22Rv1 (cell line): ENCODE results near the gene FANCB.

Source experiments
- CTCF ChIP-seq: fragments of 450-650 bp; IDR thresholded peaks from 2 replicates; pipeline ENCODE4 v1.5.1; 2017; ENCODE audit warnings: mild to moderate bottlenecking
- ZFX ChIP-seq: fragments of 450-650 bp; IDR thresholded peaks from 2 replicates; pipeline ENCODE4 v1.6.1; 2017; ENCODE audit warnings: antibody characterized with exemption, borderline replicate concordance

GRCh38 chrX:14871767-14872166 lies 1.1 kb downstream of the FANCB start:
- TF ChIP-seq CTCF: no peak
- TF ChIP-seq ZFX: no peak
